HL-60 (cell line): Measurements from ENCODE around the gene KDM2B.

Experiments
- CTCF ChIP-seq: IDR thresholded peaks from one replicate; pipeline ENCODE4 v1.5.1; 2011; ENCODE audit warnings: low read length, control low read depth, inconsistent platforms; ENCODE audit not compliant: insufficient read depth
- POLR2AphosphoS5 ChIP-seq: IDR thresholded peaks from 2 replicates; pipeline ENCODE4 v1.6.1; 2012; ENCODE audit warnings: low read depth
- REST ChIP-seq: IDR thresholded peaks from 2 replicates; pipeline ENCODE4 v1.6.1; 2012; ENCODE audit warnings: low read depth; ENCODE audit not compliant: insufficient replicate concordance

- no peak for TF ChIP-seq CTCF
- TF ChIP-seq POLR2AphosphoS5, result no peak
- TF ChIP-seq REST, result no peak
These were observed 30.5 kb upstream of the KDM2B start for GRCh38 chr12:121611306-121611705.
